Breast epithelium (tissue), 3 donors: ENCODE data around the gene PKNOX1.

Source experiments
- CTCF ChIP-seq, 3 donors: fragments of 450-650 bp; IDR thresholded peaks; one replicate each; pipeline ENCODE4 v1.5.1; 2016 to 2017; ENCODE audit warnings: antibody characterized with exemption in 3 of 3, mild to moderate bottlenecking in 3 of 3, moderate library complexity in 3 of 3
- POLR2A ChIP-seq: fragments of 450-650 bp; IDR thresholded peaks from one replicate; pipeline ENCODE4 v1.6.1; 2016; ENCODE audit warnings: antibody characterized with exemption, mild to moderate bottlenecking, moderate library complexity

- TF ChIP-seq CTCF (IDR thresholded peaks at IDR 0.05), result no peak
- TF ChIP-seq POLR2A, result no peak
Measured at GRCh38 chr21:42956824-42957630, 17.3 kb upstream of the PKNOX1 start.
